Lung (tissue), 12 donors: ENCODE results near the gene ABCD2. TPM values are rescaled to one million over a fixed set of nuclear protein-coding genes. Genes with fewer than 3 reads are reported as not detected.
A peak's percentile ranks its signal among the peaks of the same experiment; 100 is the strongest.

Source experiments
- ATAC-seq: fragments of 200-7000 bp; cut with Tn5 transposase; one replicate; pipeline ENCODE4 v1.9.1; 2020; ENCODE audit warnings: moderate number of reproducible peaks; ENCODE audit not compliant: insufficient read depth, low FRiP score
- DNase-seq, 3 donors: peaks; one replicate each; pipeline ENCODE4 v3.0.0-alpha.2; 2013 to 2017
- H3K27ac ChIP-seq, 2 donors: one replicate each; pipeline ENCODE4 v1.5.1; 2013; ENCODE audit warnings: mild to moderate bottlenecking in 2 of 2, moderate library complexity in 2 of 2, control low read depth in 1 of 2, inconsistent platforms in 1 of 2, low read depth in 1 of 2, low read length in 1 of 2
- H3K27me3 ChIP-seq, 3 donors: one replicate each; pipeline ENCODE4 v1.5.1; 2013; ENCODE audit warnings: low read length in 2 of 3; ENCODE audit not compliant: control insufficient read depth in 3 of 3, insufficient read depth in 3 of 3
- H3K36me3 ChIP-seq, 4 donors: one replicate each; pipeline ENCODE4 v1.5.1; 2013; ENCODE audit warnings: low read length in 4 of 4, mild to moderate bottlenecking in 1 of 4, moderate library complexity in 1 of 4; ENCODE audit not compliant: control insufficient read depth in 4 of 4, insufficient read depth in 4 of 4
- H3K4me1 ChIP-seq, 5 donors: one replicate each; pipeline ENCODE4 v1.5.1; 2013; ENCODE audit warnings: low read length in 5 of 5, mild to moderate bottlenecking in 2 of 5, moderate library complexity in 1 of 5; ENCODE audit not compliant: control insufficient read depth in 5 of 5, insufficient read depth in 5 of 5
- H3K4me3 ChIP-seq: one replicate; pipeline ENCODE4 v1.5.1; 2013; ENCODE audit warnings: mild to moderate bottlenecking, control low read depth, moderate library complexity
- H3K9ac ChIP-seq, 2 donors: one replicate each; pipeline ENCODE4 v1.5.1; 2013; ENCODE audit warnings: low read length in 2 of 2, control low read depth in 1 of 2; ENCODE audit not compliant: insufficient read depth in 1 of 2
- H3K9me3 ChIP-seq, 4 donors: one replicate each; pipeline ENCODE4 v1.5.1; 2013; ENCODE audit warnings: low read length in 3 of 4, mild to moderate bottlenecking in 1 of 4, moderate library complexity in 1 of 4; ENCODE audit not compliant: control insufficient read depth in 4 of 4, insufficient read depth in 3 of 4
- WGBS, 2 donors: extraction: QIAGEN DNeasy Blood & Tissue Kit; methylation state at CpG; one replicate each; pipeline ENCODE4 v1.1.7; 2013; 5-methylcytosine and 5-hydroxymethylcytosine counted together
- polyA plus RNA-seq, 2 donors: library from polyadenylated mRNA; stranded (reverse); fragments of 200-250 nt; gene quantifications; one replicate each; pipeline ENCODE4 v1.2.1, GENCODE V29; 2013
- total RNA-seq, 2 donors: library from RNA; depleted of rRNA in 1 of 2; stranded (reverse); fragments of >200 nt in 1 of 2; gene quantifications; one replicate each; pipeline ENCODE4 v1.2.1, GENCODE V29; 2014 to 2021
- TF ChIP-seq, protein P1 (sequence below): IDR thresholded peaks from 2 replicates; pipeline ENCODE4 v1.5.1; 2012; ENCODE audit warnings: mild to moderate bottlenecking; ENCODE audit errors: control extremely low read depth, extremely low read depth
- donor health status: control.
- donor health status: control.
- donor health status: Bipolar disorder and iron deficiency.
- donor health status: healthy.
- donor health status: DM: yes; HTN: yes; CAD: no.

Gene ABCD2
- total and polyA plus RNA-seq, 4 donors = 0.13 to 1.1 (median 0.47) TPM

DNA sequence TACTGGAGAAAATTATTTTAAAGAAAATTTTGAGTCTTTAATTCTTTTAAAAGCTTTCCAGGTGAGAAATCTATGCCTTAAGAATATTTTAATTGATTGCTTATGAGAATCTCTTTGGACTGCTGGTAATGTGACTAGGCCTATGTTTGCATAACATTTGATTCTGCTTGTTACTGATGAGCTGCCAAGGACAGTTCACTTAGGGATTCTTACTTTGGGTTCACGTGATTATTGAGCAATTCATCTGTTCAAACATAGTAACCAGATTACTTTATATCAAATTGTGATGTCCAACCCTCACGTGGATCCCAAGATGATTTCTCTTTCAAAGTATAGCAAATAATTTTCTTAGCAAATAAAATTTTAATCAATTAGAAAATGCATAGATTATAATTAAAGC, 27.4 kb upstream of the ABCD2 start:
- no peaks in the 10 kb centered on the region for H3K4me1 ChIP-seq
- no peak for ATAC-seq
- H3K27me3 ChIP-seq = no peaks in the 10 kb centered on the region
- DNase-seq = no peak
- H3K4me3 ChIP-seq = no peak overlapping the region
- 45 to 70% methylated on average over 2 of the region's 2 CpGs for WGBS, 2 donors
- H3K9me3 ChIP-seq = no peaks in the 10 kb centered on the region
- no peak overlapping the region for H3K27ac ChIP-seq
- H3K36me3 ChIP-seq = no peaks in the 10 kb centered on the region
- TF ChIP-seq, protein P1, sequence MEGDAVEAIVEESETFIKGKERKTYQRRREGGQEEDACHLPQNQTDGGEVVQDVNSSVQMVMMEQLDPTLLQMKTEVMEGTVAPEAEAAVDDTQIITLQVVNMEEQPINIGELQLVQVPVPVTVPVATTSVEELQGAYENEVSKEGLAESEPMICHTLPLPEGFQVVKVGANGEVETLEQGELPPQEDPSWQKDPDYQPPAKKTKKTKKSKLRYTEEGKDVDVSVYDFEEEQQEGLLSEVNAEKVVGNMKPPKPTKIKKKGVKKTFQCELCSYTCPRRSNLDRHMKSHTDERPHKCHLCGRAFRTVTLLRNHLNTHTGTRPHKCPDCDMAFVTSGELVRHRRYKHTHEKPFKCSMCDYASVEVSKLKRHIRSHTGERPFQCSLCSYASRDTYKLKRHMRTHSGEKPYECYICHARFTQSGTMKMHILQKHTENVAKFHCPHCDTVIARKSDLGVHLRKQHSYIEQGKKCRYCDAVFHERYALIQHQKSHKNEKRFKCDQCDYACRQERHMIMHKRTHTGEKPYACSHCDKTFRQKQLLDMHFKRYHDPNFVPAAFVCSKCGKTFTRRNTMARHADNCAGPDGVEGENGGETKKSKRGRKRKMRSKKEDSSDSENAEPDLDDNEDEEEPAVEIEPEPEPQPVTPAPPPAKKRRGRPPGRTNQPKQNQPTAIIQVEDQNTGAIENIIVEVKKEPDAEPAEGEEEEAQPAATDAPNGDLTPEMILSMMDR = no peak
- H3K9ac ChIP-seq = no peak overlapping the region

DNA sequence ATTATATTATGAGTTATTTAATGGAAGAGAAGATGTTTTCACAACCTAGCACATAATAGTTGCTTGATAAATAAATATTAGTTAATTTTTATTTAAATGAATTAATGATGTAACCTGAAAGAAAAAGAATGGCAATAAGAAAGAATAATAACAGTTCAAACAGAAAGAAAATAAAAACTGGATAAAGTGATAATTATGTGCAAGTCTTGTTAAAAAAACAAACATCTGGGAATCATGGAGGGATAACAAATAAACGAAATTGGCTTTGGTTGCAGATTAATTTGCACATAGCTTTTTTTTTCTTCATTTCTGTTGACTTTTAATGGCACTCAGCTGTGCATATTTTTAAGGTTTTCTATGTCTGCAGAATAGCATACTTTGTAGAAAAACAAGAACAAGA, 23.4 kb upstream of the ABCD2 start:
- H3K9ac ChIP-seq = no peak overlapping the region
- H3K27me3 ChIP-seq = no peaks in the 10 kb centered on the region
- ATAC-seq = no peak
- no peak overlapping the region for H3K4me3 ChIP-seq
- WGBS, 2 donors = 57 to 65% methylated on average over 1 of the region's 1 CpG
- H3K27ac ChIP-seq = no peak overlapping the region
- TF ChIP-seq, protein P1 = no peak
- H3K4me1 ChIP-seq = no peaks in the 10 kb centered on the region
- no peaks in the 10 kb centered on the region for H3K36me3 ChIP-seq
- no peaks in the 10 kb centered on the region for H3K9me3 ChIP-seq
- DNase-seq = no peak

DNA sequence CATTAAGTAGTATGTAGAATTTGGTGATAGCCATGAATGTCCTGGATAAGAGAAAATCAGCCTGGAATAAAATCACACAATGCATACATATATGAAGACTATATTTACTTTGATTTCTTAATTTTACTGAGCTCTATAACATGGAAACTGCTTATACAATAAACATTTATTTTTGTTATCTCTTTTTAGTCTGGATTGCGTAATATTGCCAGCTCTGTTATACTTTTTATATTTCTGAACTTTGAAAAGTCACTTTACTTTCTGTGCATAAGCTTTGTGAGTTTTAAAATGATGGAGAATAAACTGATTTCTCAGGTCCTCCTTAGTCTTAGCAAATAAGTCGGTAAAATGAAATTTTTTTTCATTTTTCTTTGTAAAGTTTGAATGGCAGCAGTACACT, 19.2 kb upstream of the ABCD2 start:
- Histone ChIP-seq H3K27ac (no peak overlapping the region), H3K36me3 (no peaks in the 10 kb centered on the region), H3K9me3 (no peaks in the 10 kb centered on the region), H3K27me3 (no peaks in the 10 kb centered on the region), H3K4me1 (no peaks in the 10 kb centered on the region), H3K9ac (no peak overlapping the region), H3K4me3 (no peak overlapping the region)
- TF ChIP-seq, protein P1 = no peak
- 82 to 85% methylated on average over 2 of the region's 2 CpGs for WGBS, 2 donors
- ATAC-seq (no peak), DNase-seq (peak in 2 of 3 donors; percentile 1 to 2)

DNA sequence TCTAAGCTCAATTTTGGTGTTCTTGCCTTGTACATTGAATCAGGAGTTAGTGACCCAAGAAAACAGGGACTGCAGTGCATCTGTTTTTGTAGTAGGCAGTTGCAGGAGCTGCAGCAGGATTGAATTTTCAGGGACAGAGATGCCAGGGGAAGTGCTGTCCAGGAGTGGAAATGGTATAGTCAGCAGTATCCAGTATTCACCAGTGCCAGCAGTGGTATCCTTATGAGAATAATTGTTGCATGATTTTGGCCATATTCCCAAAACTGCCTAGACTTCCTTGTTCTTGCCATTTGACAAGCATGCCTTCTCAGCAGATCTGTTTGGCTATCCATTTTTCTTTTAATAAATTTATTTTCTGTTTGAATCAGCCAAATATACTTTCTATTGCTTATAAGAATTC, 18.6 kb upstream of the ABCD2 start:
- no peaks in the 10 kb centered on the region for H3K36me3 ChIP-seq
- H3K9me3 ChIP-seq = no peaks in the 10 kb centered on the region
- ATAC-seq = no peak
- H3K9ac ChIP-seq = no peak overlapping the region
- no peaks in the 10 kb centered on the region for H3K4me1 ChIP-seq
- H3K4me3 ChIP-seq = no peak overlapping the region
- TF ChIP-seq, protein P1 = no peak
- H3K27ac ChIP-seq = no peak overlapping the region
- DNase-seq = peak in 2 of 3 donors; percentile 2 to 5
- no peaks in the 10 kb centered on the region for H3K27me3 ChIP-seq
